HG03571 (cell line): ENCODE measurements around the gene KRTAP10-1.
"Not testable (repeated sequence)": the region's sequence is repeated elsewhere in the genome, so short reads cannot be mapped to it uniquely, and the experiment has no call there.

Experiments used
- ATAC-seq: cut with Tn5 transposase; IDR thresholded peaks from one replicate; pipeline ENCODE4 v1.9.1; 2021; ENCODE audit not compliant: unreplicated experiment

The KRTAP10-1 gene

GRCh38 chr21:44539991-44540666 lies at the start of gene KRTAP10-1:
KRTAP10-1 (minus strand) TSS chr21:44540195; CDS start chr21:44540150, 45 bp downstream.
- ATAC-seq: no peak

GRCh38 chr21:44589094-44589493 lies 49.1 kb upstream of the KRTAP10-1 start:
- no peak for ATAC-seq

GRCh38 chr21:44585892-44586291 lies 45.9 kb upstream of the KRTAP10-1 start:
- ATAC-seq: no peak

- no peak for ATAC-seq
Observed at GRCh38 chr21:44583800-44584147, 43.8 kb upstream of the KRTAP10-1 start.

GRCh38 chr21:44583089-44583799 lies 43.2 kb upstream of the KRTAP10-1 start:
- ATAC-seq: no peak

GRCh38 chr21:44582055-44582454 lies 42.1 kb upstream of the KRTAP10-1 start:
- ATAC-seq: no peak

- no peak for ATAC-seq
Observed at GRCh38 chr21:44581158-44581557, 41.2 kb upstream of the KRTAP10-1 start.

GRCh38 chr21:44580231-44580821 lies 40.3 kb upstream of the KRTAP10-1 start, which contains the start of gene KRTAP10-5:
KRTAP10-5 (minus strand) TSS chr21:44580604; CDS start chr21:44580578, 26 bp downstream.
- ATAC-seq: not testable (repeated sequence)

- ATAC-seq: no peak
Observed at GRCh38 chr21:44579833-44580144, 39.8 kb upstream of the KRTAP10-1 start.

- ATAC-seq: no peak
Observed at GRCh38 chr21:44579056-44579832, 39.2 kb upstream of the KRTAP10-1 start.

- ATAC-seq: no peak
Observed at GRCh38 chr21:44578371-44579055, 38.5 kb upstream of the KRTAP10-1 start.

- ATAC-seq: no peak
Observed at GRCh38 chr21:44576025-44576420, 36.0 kb upstream of the KRTAP10-1 start.

- ATAC-seq: no peak
Observed at GRCh38 chr21:44575307-44576024, 35.5 kb upstream of the KRTAP10-1 start.

- ATAC-seq: no peak
Observed at GRCh38 chr21:44574457-44575306, 34.7 kb upstream of the KRTAP10-1 start.

- not testable (repeated sequence) for ATAC-seq
Observed at GRCh38 chr21:44573630-44574456, 33.8 kb upstream of the KRTAP10-1 start, which contains the start of gene KRTAP10-4. KRTAP10-4 (plus strand) TSS chr21:44573729; CDS start chr21:44573759, 30 bp downstream.

- no peak for ATAC-seq
Observed at GRCh38 chr21:44572959-44573583, 33.1 kb upstream of the KRTAP10-1 start.

GRCh38 chr21:44571844-44572782 lies 32.1 kb upstream of the KRTAP10-1 start:
- no peak for ATAC-seq
